HG02885 (cell line): ENCODE results near the gene PNKD.
A peak's percentile ranks its signal among the peaks of the same experiment; 100 is the strongest.

Experiments
- ATAC-seq: cut with Tn5 transposase; IDR thresholded peaks from one replicate; pipeline ENCODE4 v1.9.1; 2021; ENCODE audit warnings: mild to moderate bottlenecking; ENCODE audit not compliant: unreplicated experiment, poor library complexity

Gene PNKD

GRCh38 chr2:218269900-218270720 is at the start of gene PNKD, which contains the start of gene AAMP:
TSS of gene PNKD (plus strand) at chr2:218270519. CDS start at chr2:218270536, 17 bp downstream.
TSS of gene AAMP (minus strand) at chr2:218270137. CDS start at chr2:218270086, 51 bp downstream.
- peak; percentile 89 for ATAC-seq

- ATAC-seq: no peak
Observed at GRCh38 chr2:218221000-218221399, 49.3 kb upstream of the PNKD start.

- ATAC-seq: no peak
Observed at GRCh38 chr2:218223046-218223445, 47.3 kb upstream of the PNKD start.

- ATAC-seq: no peak
Observed at GRCh38 chr2:218224186-218224585, 46.1 kb upstream of the PNKD start.

- no peak for ATAC-seq
Observed at GRCh38 chr2:218226903-218227302, 43.4 kb upstream of the PNKD start.

GRCh38 chr2:218228366-218229090 is 41.8 kb upstream of the PNKD start:
- ATAC-seq: no peak

- peak; percentile 94 for ATAC-seq
Observed at GRCh38 chr2:218229239-218229638, 41.1 kb upstream of the PNKD start.

- no peak for ATAC-seq
Observed at GRCh38 chr2:218229851-218230250, 40.5 kb upstream of the PNKD start.

- no peak for ATAC-seq
Observed at GRCh38 chr2:218230882-218231281, 39.4 kb upstream of the PNKD start.

GRCh38 chr2:218233543-218233942 is 36.8 kb upstream of the PNKD start:
- ATAC-seq: no peak

- ATAC-seq: no peak
Observed at GRCh38 chr2:218234521-218234920, 35.8 kb upstream of the PNKD start.

- ATAC-seq: no peak
Observed at GRCh38 chr2:218235017-218235416, 35.3 kb upstream of the PNKD start.

- no peak for ATAC-seq
Observed at GRCh38 chr2:218236829-218237228, 33.5 kb upstream of the PNKD start.

GRCh38 chr2:218238887-218239286 is 31.4 kb upstream of the PNKD start:
- no peak for ATAC-seq

- ATAC-seq: no peak
Observed at GRCh38 chr2:218244204-218244603, 26.1 kb upstream of the PNKD start.

- ATAC-seq: no peak
Observed at GRCh38 chr2:218244665-218245064, 25.7 kb upstream of the PNKD start.

GRCh38 chr2:218245214-218245613 is 25.1 kb upstream of the PNKD start:
- no peak for ATAC-seq

GRCh38 chr2:218249691-218250090 is 20.6 kb upstream of the PNKD start:
- no peak for ATAC-seq

GRCh38 chr2:218252509-218253231 is 17.6 kb upstream of the PNKD start:
- no peak for ATAC-seq

GRCh38 chr2:218253232-218253625 is 17.1 kb upstream of the PNKD start:
- no peak for ATAC-seq

- ATAC-seq: no peak
Observed at GRCh38 chr2:218255446-218255845, 14.9 kb upstream of the PNKD start.
